Testis (tissue), 2 donors: ENCODE results near the gene CALML3.

Experiments
- POLR2A ChIP-seq: fragments of 450-650 bp; IDR thresholded peaks from one replicate; pipeline ENCODE4 v1.6.1; 2017; ENCODE audit warnings: antibody characterized with exemption, mild to moderate bottlenecking, moderate library complexity
- TF ChIP-seq, protein P1 (sequence below), 3 experiments: fragments of 450-650 bp in 2 of 3; fragments of 200-600 bp in 1 of 3; sonication (generic) in 1 of 3; IDR thresholded peaks; one replicate each; pipeline ENCODE4 v1.5.1; 2016 to 2019; ENCODE audit warnings: antibody characterized with exemption in 3 of 3, mild to moderate bottlenecking in 2 of 3, moderate library complexity in 1 of 3

DNA sequence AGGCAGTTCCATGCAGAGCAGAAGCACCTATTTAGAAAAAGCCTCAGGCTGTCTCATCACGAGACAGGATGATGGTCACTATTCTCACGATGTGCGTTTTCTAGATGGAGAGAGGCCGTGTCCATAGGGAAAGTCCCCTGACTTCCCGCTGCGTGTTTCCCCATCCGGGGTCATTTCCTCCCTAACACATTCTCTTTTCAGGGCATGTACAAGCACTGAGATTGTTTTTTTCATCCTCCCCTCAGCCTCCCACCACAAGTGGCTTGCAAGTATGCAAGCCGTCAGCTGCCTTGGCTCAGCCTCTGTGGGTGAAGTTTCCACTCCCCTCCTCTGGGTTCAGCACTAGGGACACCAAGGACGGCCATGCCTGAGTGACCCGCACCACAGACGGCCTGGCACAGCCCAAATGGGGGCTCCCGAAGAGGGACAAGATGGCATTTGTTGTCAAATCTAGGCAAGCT lies 22.7 kb upstream of the CALML3 start:
- no peak for TF ChIP-seq POLR2A
- TF ChIP-seq, protein P1, sequence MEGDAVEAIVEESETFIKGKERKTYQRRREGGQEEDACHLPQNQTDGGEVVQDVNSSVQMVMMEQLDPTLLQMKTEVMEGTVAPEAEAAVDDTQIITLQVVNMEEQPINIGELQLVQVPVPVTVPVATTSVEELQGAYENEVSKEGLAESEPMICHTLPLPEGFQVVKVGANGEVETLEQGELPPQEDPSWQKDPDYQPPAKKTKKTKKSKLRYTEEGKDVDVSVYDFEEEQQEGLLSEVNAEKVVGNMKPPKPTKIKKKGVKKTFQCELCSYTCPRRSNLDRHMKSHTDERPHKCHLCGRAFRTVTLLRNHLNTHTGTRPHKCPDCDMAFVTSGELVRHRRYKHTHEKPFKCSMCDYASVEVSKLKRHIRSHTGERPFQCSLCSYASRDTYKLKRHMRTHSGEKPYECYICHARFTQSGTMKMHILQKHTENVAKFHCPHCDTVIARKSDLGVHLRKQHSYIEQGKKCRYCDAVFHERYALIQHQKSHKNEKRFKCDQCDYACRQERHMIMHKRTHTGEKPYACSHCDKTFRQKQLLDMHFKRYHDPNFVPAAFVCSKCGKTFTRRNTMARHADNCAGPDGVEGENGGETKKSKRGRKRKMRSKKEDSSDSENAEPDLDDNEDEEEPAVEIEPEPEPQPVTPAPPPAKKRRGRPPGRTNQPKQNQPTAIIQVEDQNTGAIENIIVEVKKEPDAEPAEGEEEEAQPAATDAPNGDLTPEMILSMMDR (IDR thresholded peaks at IDR 0.05): no peak
